ENCODE results near the gene CNPY4.

DNA sequence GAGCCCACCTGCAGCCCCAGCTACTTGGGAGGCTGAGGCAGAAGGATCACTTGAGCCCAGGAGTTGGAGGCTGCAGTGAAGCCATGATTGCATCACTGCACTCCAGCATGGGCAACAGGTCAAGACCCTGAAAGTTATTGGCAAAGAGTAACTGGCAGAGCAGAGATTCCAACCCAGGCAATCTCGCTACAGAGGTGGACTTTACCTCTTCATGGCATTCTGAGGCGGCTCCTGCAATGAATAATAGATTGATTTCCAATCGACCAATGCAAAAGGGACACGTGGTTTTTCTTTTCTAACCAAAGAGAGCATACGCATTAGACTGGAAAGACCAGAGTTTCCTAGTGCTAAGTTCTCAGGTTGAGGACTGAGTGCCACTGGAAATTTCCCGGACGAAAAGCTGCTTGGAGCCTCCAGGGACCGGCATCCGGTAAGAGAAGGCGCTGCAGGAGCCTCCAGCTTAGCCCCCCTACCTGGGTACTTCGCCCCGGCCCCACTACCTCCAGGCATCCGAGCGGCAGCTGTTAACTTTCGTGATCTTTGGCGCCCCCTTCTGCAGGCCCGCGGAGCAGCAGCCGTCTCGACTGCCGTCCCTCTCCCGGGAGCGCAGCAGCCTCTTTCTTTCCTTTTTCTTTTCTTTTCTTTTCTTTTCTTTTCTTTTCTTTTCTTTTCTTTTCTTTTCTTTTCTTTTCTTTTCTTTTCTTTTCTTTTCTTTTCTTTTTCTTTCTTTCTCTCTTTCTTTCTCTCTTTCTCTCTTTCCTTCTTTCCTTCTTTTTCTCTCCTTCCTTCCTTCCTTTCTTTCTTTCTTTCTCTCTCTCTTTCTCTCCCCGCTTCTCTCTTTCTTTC lies 11.4 kb downstream of the CNPY4 start:
- TF ChIP-seq CTCF (optimal IDR thresholded peaks at IDR 0.05 in 1 of 3, IDR thresholded peaks at IDR 0.05 in 1 of 3, conservative IDR thresholded peaks at IDR 0.05 in 1 of 3; ENCODE audit: extremely low read depth in 1 of 3, insufficient read depth in 2 of 3, low read length in 3 of 3) (peak; percentile 60 to 91 (median 79)), EZH2 (IDR thresholded peaks at IDR 0.05; ENCODE audit: low read length) (no peak)
